HEK293 (cell line): Measurements from ENCODE around the gene RTN1.
A peak's percentile ranks its signal among the peaks of the same experiment; 100 is the strongest.

Source experiments
- CTCF ChIA-PET: fragments of 350-600 bp; formaldehyde crosslinking; extraction: SDS; loops from one replicate; lab custom pipeline; 2021; ENCODE audit warnings: antibody characterized with exemption; lab: Yijun Ruan, JAX
- POLR2A ChIA-PET: fragments of 300-600 bp; formaldehyde crosslinking; extraction: SDS; loops from one replicate; lab custom pipeline; 2020; ENCODE audit warnings: antibody characterized with exemption, inconsistent platforms; lab: Yijun Ruan, JAX
- H3K27ac ChIP-seq: fragments of 200-500 bp; sonication (Bioruptor generic); 2 replicates; pipeline ENCODE4 v1.5.1; 2014; ENCODE audit warnings: low read depth, low read length, control low read depth, inconsistent platforms; ENCODE audit errors: extremely low read depth
- H3K36me3 ChIP-seq, 2 experiments: fragments of 200-500 bp in 1 of 2; sonication (Bioruptor generic) in 1 of 2; 1 replicate in 1 of 2; 2 replicates in 1 of 2; pipeline ENCODE4 v1.5.1; 2014 to 2017; ENCODE audit warnings: inconsistent platforms in 2 of 2, low read length in 2 of 2; ENCODE audit not compliant: control insufficient read depth in 2 of 2, insufficient read depth in 1 of 2
- H3K4me1 ChIP-seq: fragments of 200-500 bp; sonication (Bioruptor generic); 2 replicates; pipeline ENCODE4 v1.5.1; 2014; ENCODE audit warnings: mild to moderate bottlenecking, low read length, inconsistent platforms; ENCODE audit not compliant: control insufficient read depth, insufficient read depth
- H3K4me3 ChIP-seq: 2 replicates; pipeline ENCODE4 v1.5.1; 2011; ENCODE audit warnings: low read depth, mild to moderate bottlenecking, control low read depth, low read length, moderate library complexity
- H3K9me3 ChIP-seq: fragments of 200-500 bp; sonication (Bioruptor generic); 2 replicates; pipeline ENCODE4 v1.5.1; 2014; ENCODE audit warnings: low read depth, low read length, inconsistent platforms; ENCODE audit not compliant: control insufficient read depth, insufficient read depth
- MEIS1 ChIP-seq: sonication (generic); formaldehyde crosslinking; IDR thresholded peaks from 2 replicates; pipeline ENCODE4 v1.8.1; 2022; ENCODE audit warnings: missing genetic modification reagents, mild to moderate bottlenecking, borderline replicate concordance
- MZF1 ChIP-seq: fragments of 450-650 bp; formaldehyde crosslinking; IDR thresholded peaks from 2 replicates; pipeline ENCODE4 v1.5.1; 2017; ENCODE audit warnings: missing biosample characterization, missing genetic modification characterization, borderline replicate concordance
- OVOL3 ChIP-seq: fragments of 450-650 bp; formaldehyde crosslinking; IDR thresholded peaks from 2 replicates; pipeline ENCODE4 v1.5.1; 2016; ENCODE audit warnings: missing biosample characterization, missing genetic modification characterization
- SP3 ChIP-seq: fragments of 450-650 bp; formaldehyde crosslinking; IDR thresholded peaks from 2 replicates; pipeline ENCODE4 v1.5.1; 2016; ENCODE audit warnings: missing biosample characterization, missing genetic modification characterization
- ZBTB17 ChIP-seq: fragments of 450-650 bp; formaldehyde crosslinking; IDR thresholded peaks from 2 replicates; pipeline ENCODE4 v1.5.1; 2016; ENCODE audit warnings: missing biosample characterization, missing genetic modification characterization
- ZNF23 ChIP-seq: fragments of 450-650 bp; formaldehyde crosslinking; IDR thresholded peaks from 2 replicates; pipeline ENCODE4 v1.5.1; 2016; ENCODE audit warnings: missing biosample characterization, missing genetic modification characterization, borderline replicate concordance
- ZNF302 ChIP-seq: fragments of 450-650 bp; formaldehyde crosslinking; IDR thresholded peaks from 2 replicates; pipeline ENCODE4 v1.5.1; 2016; ENCODE audit warnings: missing biosample characterization, missing genetic modification characterization, low read depth
- ZNF335 ChIP-seq: fragments of 450-650 bp; formaldehyde crosslinking; conservative IDR thresholded peaks from 2 replicates; pipeline ENCODE4 v1.5.1; 2016; ENCODE audit warnings: missing biosample characterization, missing genetic modification characterization
- ZNF521 ChIP-seq: fragments of 450-650 bp; formaldehyde crosslinking; IDR thresholded peaks from 2 replicates; pipeline ENCODE4 v1.5.1; 2017; ENCODE audit warnings: missing biosample characterization, mild to moderate bottlenecking, missing genetic modification characterization
- ZNF544 ChIP-seq: fragments of 450-650 bp; formaldehyde crosslinking; IDR thresholded peaks from 2 replicates; pipeline ENCODE4 v1.5.0; 2017; ENCODE audit warnings: missing biosample characterization, missing genetic modification characterization
- ZNF624 ChIP-seq: fragments of 450-650 bp; formaldehyde crosslinking; IDR thresholded peaks from 2 replicates; pipeline ENCODE4 v1.5.1; 2017; ENCODE audit warnings: missing biosample characterization, missing genetic modification characterization
- ZNF654 ChIP-seq: fragments of 450-650 bp; formaldehyde crosslinking; IDR thresholded peaks from 2 replicates; pipeline ENCODE4 v1.5.1; 2016; ENCODE audit warnings: low read depth, missing biosample characterization, missing genetic modification characterization
- ZNF747 ChIP-seq: fragments of 450-650 bp; formaldehyde crosslinking; IDR thresholded peaks from 2 replicates; pipeline ENCODE4 v1.5.1; 2016; ENCODE audit warnings: missing biosample characterization, missing genetic modification characterization
- ZNF837 ChIP-seq: fragments of 450-650 bp; formaldehyde crosslinking; IDR thresholded peaks from 2 replicates; pipeline ENCODE4 v1.5.1; 2016; ENCODE audit warnings: missing biosample characterization, missing genetic modification characterization
- TF ChIP-seq, protein P1 (sequence below): fragments of 450-650 bp; formaldehyde crosslinking; IDR thresholded peaks from 2 replicates; pipeline ENCODE4 v1.5.1; 2016; ENCODE audit warnings: missing biosample characterization, missing genetic modification characterization
- TF ChIP-seq, protein P2 (sequence below): fragments of 450-650 bp; formaldehyde crosslinking; IDR thresholded peaks from 2 replicates; pipeline ENCODE4 v1.5.1; 2017; ENCODE audit warnings: missing biosample characterization, missing genetic modification characterization
- TF ChIP-seq, protein P3 (sequence below): fragments of 450-650 bp; formaldehyde crosslinking; IDR thresholded peaks from 2 replicates; pipeline ENCODE4 v1.5.1; 2016; ENCODE audit warnings: missing biosample characterization, missing genetic modification characterization

RTN1 gene

DNA sequence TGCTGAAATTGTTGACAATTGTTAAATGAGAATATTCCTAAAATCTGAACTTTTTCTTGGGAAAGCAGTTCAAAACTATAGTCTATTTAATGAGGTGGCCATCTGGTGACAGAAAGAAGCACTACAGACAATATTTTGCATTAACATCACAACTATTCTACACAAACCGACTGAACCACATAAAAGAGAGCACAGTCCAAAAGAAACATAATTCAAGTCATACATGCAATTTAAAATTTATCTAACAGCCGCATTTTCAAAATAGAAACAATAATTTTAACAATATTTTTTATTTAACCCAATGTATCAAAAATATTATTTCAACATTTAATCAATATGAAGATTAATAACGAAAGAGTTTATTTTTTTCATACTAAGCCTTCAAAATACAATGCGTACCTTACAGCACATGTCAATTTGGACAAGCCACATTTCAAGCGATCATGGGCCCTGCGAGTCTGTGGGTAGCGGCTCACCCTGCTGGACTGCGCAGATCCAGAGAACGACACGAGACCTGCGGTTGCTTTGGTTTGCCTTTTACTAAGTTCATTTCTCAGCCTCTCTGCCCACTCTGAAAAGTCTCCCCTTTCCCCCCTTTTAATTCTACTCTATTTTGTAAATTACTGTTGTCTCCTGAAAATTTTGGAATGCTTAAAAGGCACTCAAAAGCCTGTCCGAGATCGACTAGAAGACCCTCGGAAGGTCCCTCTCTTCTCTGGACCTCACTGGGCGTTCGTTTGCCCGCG lies 48.4 kb upstream of the RTN1 start:
- Histone ChIP-seq H3K9me3 (no peaks in the 10 kb centered on the region), H3K4me1 (peaks cover 3% of the 10 kb centered on the region; the same call in 1 of the 2 replicates), H3K36me3 (peaks cover 0 to 5% of the 10 kb centered on the region in 2 experiments; a peak in 2 of 3 replicates), H3K27ac (peak overlapping the region; percentile 74; the same call in 1 of the 2 replicates), H3K4me3 (peak overlapping the region; percentile 67)
- POLR2A ChIA-PET, result no interaction called here
- TF ChIP-seq, protein P1, sequence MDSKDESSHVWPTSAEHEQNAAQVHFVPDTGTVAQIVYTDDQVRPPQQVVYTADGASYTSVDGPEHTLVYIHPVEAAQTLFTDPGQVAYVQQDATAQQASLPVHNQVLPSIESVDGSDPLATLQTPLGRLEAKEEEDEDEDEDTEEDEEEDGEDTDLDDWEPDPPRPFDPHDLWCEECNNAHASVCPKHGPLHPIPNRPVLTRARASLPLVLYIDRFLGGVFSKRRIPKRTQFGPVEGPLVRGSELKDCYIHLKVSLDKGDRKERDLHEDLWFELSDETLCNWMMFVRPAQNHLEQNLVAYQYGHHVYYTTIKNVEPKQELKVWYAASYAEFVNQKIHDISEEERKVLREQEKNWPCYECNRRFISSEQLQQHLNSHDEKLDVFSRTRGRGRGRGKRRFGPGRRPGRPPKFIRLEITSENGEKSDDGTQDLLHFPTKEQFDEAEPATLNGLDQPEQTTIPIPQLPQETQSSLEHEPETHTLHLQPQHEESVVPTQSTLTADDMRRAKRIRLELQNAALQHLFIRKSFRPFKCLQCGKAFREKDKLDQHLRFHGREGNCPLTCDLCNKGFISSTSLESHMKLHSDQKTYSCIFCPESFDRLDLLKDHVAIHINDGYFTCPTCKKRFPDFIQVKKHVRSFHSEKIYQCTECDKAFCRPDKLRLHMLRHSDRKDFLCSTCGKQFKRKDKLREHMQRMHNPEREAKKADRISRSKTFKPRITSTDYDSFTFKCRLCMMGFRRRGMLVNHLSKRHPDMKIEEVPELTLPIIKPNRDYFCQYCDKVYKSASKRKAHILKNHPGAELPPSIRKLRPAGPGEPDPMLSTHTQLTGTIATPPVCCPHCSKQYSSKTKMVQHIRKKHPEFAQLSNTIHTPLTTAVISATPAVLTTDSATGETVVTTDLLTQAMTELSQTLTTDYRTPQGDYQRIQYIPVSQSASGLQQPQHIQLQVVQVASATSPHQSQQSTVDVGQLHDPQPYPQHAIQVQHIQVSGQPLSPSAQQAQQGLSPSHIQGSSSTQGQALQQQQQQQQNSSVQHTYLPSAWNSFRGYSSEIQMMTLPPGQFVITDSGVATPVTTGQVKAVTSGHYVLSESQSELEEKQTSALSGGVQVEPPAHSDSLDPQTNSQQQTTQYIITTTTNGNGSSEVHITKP (tag by site-specific recombination), result peak; percentile 63
- TF ChIP-seq, protein P2, sequence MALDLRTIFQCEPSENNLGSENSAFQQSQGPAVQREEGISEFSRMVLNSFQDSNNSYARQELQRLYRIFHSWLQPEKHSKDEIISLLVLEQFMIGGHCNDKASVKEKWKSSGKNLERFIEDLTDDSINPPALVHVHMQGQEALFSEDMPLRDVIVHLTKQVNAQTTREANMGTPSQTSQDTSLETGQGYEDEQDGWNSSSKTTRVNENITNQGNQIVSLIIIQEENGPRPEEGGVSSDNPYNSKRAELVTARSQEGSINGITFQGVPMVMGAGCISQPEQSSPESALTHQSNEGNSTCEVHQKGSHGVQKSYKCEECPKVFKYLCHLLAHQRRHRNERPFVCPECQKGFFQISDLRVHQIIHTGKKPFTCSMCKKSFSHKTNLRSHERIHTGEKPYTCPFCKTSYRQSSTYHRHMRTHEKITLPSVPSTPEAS (tag by site-specific recombination), result no peak
- TF ChIP-seq ZNF654 (peak; percentile 40), ZNF335 (tag by site-specific recombination) (peak; percentile 96), ZNF23 (tag by site-specific recombination) (no peak), ZBTB17 (tag by site-specific recombination) (peak; percentile 50)
- CTCF ChIA-PET, result interaction anchor here (0.7 to 2.4 kb wide), 11 partner anchors 18 to 794 kb away, joined by 3 to 14 read pairs (median 4); no protein-coding TSS in a partner anchor

DNA sequence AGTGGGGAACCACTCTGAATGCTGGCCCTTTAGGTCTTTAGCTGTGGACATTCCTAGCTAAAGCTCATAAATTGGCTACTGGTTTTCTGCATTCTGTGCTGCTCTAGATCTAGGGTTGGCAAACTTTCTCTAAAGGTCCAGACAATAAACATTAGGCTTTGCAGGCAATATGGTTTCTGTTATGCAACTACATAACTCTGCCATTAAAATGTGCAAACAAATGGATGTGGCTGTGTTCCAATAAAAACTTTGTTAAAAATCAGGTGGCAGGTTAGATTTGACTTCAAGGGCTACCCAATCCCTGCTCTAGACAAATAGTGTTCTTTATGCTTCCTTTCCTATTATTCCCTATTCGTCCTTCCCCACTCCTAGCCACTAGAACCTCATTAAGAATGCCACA lies 42.6 kb upstream of the RTN1 start:
- TF ChIP-seq OVOL3 (tag by site-specific recombination), result no peak
- no peak for TF ChIP-seq SP3 (tag by site-specific recombination)
- ChIA-PET POLR2A (no interaction called here), CTCF (interaction anchor here (0.7 kb wide), 1 partner anchor 183 kb away, joined by 3 read pairs; no protein-coding TSS in a partner anchor)

DNA sequence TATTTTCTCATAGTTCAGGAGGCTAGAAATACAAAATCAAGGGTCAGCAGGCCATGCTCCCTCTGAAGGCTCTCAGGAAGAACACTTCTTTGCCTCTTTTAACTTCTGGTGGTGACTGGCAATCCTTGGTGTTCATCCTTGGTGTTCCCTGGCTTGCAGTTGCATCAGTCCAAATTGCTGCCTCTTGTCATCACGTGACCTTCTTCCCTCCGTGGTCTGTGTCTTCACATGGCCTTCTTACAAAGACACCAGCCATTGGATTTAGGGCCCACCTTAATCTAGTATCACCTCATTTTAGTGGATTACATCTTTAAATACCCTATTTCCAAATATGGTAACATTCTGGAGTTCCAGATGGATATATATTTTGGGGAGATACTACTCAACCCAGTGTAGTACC lies 41.9 kb upstream of the RTN1 start:
- no peaks in the 10 kb centered on the region for H3K4me1 ChIP-seq
- no peak overlapping the region for H3K4me3 ChIP-seq
- ChIA-PET POLR2A (no interaction called here), CTCF (interaction anchor here (0.8 kb wide), 1 partner anchor 15 kb away, joined by 3 read pairs; no protein-coding TSS in a partner anchor)
- no peaks in the 10 kb centered on the region for H3K9me3 ChIP-seq
- no peak overlapping the region for H3K27ac ChIP-seq
- peaks cover 0 to 5% of the 10 kb centered on the region in 2 experiments; a peak in 2 of 3 replicates for H3K36me3 ChIP-seq
- TF ChIP-seq ZNF837 (tag by site-specific recombination) (no peak), ZNF747 (tag by site-specific recombination) (no peak), ZNF302 (tag by site-specific recombination) (no peak), MEIS1 (no peak), ZNF544 (tag by site-specific recombination) (no peak), ZNF624 (tag by site-specific recombination) (no peak), ZNF521 (tag by site-specific recombination) (no peak), MZF1 (no peak)
- TF ChIP-seq, protein P1 (tag by site-specific recombination), result no peak
- TF ChIP-seq, protein P3, sequence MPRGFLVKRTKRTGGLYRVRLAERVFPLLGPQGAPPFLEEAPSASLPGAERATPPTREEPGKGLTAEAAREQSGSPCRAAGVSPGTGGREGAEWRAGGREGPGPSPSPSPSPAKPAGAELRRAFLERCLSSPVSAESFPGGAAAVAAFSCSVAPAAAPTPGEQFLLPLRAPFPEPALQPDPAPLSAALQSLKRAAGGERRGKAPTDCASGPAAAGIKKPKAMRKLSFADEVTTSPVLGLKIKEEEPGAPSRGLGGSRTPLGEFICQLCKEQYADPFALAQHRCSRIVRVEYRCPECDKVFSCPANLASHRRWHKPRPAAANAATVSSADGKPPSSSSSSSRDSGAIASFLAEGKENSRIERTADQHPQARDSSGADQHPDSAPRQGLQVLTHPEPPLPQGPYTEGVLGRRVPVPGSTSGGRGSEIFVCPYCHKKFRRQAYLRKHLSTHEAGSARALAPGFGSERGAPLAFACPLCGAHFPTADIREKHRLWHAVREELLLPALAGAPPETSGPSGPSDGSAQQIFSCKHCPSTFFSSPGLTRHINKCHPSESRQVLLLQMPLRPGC (tag by site-specific recombination), result no peak

More for the DNA sequence above, 42.6 kb upstream of the RTN1 start:
- Histone ChIP-seq H3K36me3 (peaks cover 0 to 5% of the 10 kb centered on the region in 2 experiments; a peak in 2 of 3 replicates), H3K4me3 (no peak overlapping the region), H3K27ac (no peak overlapping the region), H3K4me1 (no peaks in the 10 kb centered on the region), H3K9me3 (no peaks in the 10 kb centered on the region)
